Breast epithelium (tissue), 3 donors: Measurements from ENCODE around the gene SHISA6.

Experiments used
- POLR2A ChIP-seq: fragments of 450-650 bp; IDR thresholded peaks from one replicate; pipeline ENCODE4 v1.6.1; 2016; ENCODE audit warnings: antibody characterized with exemption, mild to moderate bottlenecking, moderate library complexity
- POLR2AphosphoS5 ChIP-seq, 3 donors: sonication (generic); formaldehyde crosslinking; IDR thresholded peaks; one replicate each; pipeline ENCODE4 v1.6.1; 2017; ENCODE audit warnings: antibody characterized with exemption in 3 of 3

- TF ChIP-seq POLR2A = no peak
- no peak for TF ChIP-seq POLR2AphosphoS5 (IDR thresholded peaks at IDR 0.05)
These were observed 67.5 kb downstream of the SHISA6 start for GRCh38 chr17:11308531-11308930.
